GM21526 (cell line): ENCODE data around the gene NAA40.
A peak's percentile ranks its signal among the peaks of the same experiment; 100 is the strongest.
"Not testable (repeated sequence)": the region's sequence is repeated elsewhere in the genome, so short reads cannot be mapped to it uniquely, and the experiment has no call there.

Experiments
- ATAC-seq: cut with Tn5 transposase; IDR thresholded peaks from one replicate; pipeline ENCODE4 v1.9.1; 2021; ENCODE audit warnings: moderate library complexity; ENCODE audit not compliant: unreplicated experiment, low FRiP score

NAA40 gene

DNA sequence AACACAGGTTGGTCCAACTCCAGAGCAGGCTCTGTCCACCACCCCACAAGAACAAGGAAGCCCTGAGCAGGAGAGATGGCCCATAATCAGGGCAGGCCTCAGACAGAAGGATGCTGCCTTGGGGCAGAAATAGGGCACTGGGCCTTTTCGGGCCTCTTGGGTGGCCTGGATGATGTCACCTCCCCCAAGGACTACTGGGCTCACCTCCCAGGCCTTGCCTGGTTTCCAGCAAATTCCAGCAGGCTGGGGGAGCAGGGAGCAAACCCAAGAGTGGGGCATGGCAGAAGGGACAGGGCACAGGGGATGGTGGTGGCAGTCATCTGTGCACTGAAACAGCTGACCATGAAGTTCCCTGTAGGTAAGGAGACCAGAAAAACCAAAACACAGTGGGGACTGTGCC is 5.3 kb upstream of the NAA40 start:
- no peak for ATAC-seq

DNA sequence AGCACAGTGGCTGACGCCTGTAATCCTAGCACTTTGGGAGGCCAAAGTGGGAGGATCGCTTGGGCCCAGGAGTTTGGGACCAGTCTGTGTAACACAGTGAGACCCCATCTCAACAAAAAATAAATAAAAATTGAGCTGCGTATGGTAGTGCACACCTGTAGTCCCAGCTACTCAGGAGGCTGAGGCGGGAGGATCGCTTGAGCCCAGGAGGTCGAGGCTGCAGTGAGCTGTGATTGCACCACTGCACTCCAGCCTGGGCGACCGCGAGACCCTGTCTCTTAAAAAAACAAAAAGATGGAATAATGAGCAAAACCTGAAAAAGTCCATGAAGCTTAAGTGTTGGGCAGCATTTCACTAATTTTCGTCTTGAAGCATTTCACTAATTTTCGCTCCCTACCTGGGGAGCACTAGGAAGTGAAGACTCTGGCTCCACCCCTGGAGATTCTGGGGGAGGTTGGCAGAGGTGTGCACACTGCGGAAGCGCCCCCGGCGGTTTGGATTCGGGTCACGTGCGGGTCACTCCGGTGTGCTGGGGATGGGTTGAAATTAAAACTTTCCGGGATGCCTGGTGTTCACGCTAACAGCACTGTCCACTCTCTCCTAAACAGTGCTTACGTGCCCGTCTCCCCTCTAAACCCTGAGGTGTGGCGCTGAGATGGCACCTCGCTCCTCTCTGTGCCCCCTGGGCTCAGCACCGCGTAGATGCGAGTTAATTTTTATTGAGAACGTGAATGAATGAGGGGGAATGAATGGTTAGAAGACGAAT is 906 bp upstream of the NAA40 start:
- peak; percentile 21 for ATAC-seq

- no peak for ATAC-seq
Measured at GRCh38 chr11:63939397-63939891, 642 bp downstream of the NAA40 start.

- ATAC-seq: no peak
Measured at GRCh38 chr11:63940786-63941185, 2.0 kb downstream of the NAA40 start.

DNA sequence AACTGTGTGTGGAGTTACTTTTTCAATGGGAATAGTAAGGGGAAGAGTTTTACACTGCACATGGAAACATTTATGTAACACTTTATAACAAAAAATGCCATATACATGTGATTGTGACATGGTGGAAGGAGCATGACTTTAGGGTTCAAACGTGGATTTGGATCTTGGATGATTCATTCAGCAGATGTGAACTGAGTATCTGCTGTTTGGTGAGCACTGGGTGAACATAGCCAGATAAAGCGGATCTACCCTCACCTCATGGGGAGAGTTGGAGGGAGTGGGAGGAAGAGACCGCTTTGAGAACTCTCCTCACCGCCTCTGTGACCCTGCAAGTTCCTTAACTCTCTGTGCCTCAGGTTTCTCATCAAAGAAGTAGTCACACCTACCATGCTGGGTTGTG is 3.1 kb downstream of the NAA40 start:
- no peak for ATAC-seq

DNA sequence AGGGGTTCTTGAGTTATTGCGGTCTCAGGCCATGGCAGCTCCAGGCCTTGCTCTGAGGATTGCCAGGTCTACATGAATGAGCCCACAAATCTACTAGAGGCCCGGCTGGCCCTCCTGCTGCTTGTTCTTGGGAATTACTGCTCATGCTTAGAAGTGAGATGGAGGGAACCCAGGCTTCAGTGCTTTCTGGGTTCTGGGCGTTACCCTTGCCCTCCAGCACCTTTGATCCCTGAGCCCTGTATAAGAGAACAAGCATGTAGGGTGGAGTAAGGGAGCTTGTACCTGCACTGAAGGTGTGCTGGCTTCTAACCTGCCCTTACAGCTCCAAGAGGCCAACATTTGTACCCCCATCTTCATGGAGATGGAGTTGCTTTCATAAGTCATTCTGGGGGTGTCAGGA is 4.0 kb downstream of the NAA40 start:
- no peak for ATAC-seq

DNA sequence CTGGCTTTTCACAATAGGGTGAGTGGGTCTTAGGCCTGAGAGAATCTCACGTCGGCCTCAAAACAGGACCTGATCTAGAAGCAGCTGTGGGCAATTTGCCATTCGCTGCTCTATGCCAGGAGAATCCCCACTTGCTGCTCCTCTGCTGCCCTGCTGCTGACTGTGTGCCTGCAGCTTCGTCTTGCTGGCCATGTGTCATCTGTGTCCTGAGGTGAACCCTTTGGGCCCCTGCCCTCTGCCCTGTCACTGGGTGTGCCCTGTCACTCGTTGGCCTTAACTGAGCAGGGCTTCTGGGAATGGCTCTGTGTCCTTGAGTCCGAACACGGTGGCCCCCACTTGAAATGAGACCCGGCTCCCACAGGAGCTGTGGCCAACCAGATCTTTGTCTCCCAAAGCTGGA is 6.2 kb downstream of the NAA40 start:
- ATAC-seq: no peak

DNA sequence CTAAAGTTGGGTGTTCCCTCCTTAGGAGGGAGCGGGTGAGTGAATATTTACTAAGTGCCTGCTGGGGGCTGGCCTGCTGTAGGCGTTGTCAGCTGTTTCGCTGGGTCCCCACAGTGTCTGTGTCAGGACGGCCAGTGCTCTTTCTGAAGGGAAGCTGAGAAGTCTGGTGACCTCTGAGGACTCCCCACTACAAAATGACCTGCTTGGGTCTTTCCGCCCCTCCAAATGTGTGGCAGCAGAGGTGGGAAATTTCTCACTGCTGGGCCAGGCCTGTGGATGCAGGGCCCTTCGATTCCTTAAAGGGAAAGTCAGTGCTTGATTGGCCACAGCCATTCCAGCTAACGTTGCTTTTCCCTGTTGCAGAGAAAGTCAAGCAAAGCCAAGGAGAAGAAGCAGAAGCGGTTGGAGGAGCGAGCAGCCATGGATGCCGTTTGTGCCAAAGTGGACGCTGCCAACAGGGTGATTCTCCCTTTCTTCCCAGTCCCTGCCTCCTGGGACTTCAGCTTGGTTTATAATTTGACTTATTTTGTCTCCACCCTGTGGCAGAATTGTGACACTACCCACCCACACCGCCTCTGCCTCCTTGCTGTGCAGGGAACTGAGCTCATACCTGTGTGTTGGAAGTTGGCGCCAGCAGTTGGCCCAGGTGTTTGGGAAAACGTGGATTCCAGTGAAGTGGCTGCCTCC is 6.8 kb downstream of the NAA40 start:
- no peak for ATAC-seq

DNA sequence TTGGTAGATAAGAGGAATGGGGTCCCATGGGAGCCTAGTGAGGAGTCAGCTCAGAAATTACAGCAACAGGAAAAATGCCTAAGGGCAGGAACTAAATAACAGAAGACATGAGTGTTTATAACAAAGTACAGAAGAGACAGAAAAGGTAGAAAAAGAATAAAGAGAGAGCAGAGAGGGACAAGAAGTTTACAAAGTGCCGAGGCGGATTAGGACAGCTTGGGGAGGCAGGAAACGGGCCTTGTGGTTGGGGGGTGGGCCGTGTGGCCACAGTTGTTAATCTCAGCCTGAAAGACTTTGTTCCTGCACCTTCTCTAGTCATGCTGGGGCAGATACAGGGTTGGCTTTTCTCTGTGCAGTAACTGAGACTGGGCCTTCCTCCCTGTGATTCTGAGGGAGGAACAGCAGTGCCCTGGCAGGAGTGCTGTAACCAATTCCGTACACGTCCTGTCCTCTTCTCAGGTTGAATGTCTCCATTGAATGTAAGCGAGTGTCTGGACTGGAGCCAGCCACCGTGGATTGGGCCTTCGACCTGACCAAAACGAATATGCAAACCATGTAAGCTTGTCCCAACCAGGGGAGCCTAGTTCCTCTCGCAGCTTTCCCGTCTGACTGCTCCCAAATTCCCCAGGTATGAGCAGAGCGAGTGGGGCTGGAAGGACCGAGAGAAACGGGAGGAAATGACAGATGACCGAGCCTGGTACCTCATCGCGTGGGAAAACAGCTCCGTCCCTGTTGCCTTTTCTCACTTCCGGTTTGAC is 13.2 kb downstream of the NAA40 start:
- ATAC-seq: no peak

- no peak for ATAC-seq
Measured at GRCh38 chr11:63952570-63952969, 13.8 kb downstream of the NAA40 start.

- ATAC-seq: no peak
Measured at GRCh38 chr11:63958008-63958407, 19.2 kb downstream of the NAA40 start.

GRCh38 chr11:63961608-63962412 is 23.0 kb downstream of the NAA40 start:
- no peak for ATAC-seq

DNA sequence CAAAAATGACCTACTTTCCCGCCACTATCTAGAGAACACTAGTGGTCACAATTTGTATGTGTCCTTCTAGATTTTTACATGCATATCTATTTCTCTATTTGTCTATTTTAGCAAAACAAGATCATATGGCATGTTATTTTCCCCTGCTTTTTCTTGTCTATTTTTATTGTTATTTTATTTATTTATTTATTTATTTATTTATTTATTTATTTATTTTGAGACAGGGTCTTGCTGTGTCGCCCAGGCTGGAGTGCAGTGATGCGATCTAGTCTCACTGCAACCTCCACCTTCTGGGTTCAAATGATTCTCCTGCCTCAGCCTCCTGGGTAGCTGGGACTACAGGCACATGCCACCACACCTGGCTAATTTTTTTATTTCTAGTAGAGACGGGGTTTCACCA is 25.1 kb downstream of the NAA40 start:
- not testable (repeated sequence) for ATAC-seq

GRCh38 chr11:63966444-63966843 is 27.6 kb downstream of the NAA40 start:
- ATAC-seq: no peak

DNA sequence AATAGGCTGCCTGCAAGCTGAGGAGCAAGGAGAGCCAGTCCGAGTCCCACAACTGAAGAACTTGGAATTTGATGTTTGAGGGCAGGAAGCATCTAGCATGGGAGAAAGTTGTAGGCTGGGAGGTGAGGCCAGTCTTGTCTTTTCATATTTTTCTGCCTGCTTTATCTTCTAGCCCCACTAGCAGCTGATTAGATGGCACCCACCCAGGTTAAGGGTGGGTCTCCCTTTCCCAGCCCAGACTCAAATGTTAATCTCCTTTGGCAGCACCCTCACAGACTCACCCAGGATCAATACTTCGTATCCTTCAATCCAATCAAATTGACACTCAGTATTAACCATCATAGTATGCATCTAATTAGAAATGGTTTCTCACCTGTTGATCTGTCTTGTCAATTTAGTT is 30.7 kb downstream of the NAA40 start:
- no peak for ATAC-seq

GRCh38 chr11:63970902-63971301 is 32.1 kb downstream of the NAA40 start:
- ATAC-seq: no peak

GRCh38 chr11:63973912-63974258 is 35.1 kb downstream of the NAA40 start:
- not testable (repeated sequence) for ATAC-seq

DNA sequence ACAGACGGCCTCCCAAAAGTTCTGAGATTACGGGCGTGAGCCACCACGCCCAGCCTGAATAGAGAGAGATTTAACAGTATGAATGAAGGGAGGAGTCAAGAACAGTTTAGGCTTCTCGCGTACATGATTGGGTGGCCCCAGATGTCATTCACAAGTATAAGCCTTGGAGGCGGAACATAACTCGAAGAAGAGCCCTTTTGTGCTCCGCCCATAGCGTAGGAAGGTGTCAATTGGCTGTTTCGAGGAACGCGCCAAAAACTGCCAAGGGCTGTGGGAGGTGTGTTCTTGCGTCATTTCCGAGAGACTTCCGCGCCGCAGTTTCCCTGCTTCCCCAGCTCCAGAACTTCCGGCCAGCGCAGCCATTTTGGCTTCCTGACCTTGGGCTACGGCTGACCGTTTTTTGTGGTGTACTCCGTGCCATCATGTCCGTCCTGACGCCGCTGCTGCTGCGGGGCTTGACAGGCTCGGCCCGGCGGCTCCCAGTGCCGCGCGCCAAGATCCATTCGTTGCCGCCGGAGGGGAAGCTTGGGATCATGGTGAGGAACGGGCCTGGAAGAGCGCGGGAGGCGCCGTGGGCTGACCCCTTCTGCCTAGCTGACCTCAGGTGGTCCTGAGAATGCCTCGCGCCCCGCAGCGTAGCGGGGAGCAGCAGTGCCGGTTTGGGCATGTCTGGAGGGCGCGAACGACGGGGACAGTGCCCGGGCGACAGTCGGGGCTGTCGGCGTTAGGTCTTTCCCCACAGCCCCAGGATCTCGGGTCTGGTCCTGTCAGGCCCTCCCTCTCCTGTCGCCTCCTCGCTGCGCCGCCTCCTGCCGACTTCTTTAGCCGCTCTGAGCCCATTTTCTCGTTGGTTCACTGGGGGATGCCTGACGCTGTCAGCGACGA is 35.7 kb downstream of the NAA40 start, which contains the start of gene COX8A:
Gene COX8A, plus strand, starts transcription at position 362 of the 885 bp plus-strand sequence. Its CDS starts 61 bp downstream, at position 423.
- peak; percentile 93 for ATAC-seq

- ATAC-seq: no peak
Measured at GRCh38 chr11:63978551-63979239, 39.9 kb downstream of the NAA40 start.
